GM12864 (cell line): ENCODE results near the gene TAS1R1.

Experiments
- DNase-seq: peaks from one replicate; pipeline ENCODE4 v3.0.0-alpha.2; 2011; ENCODE audit warnings: low read depth
- H3K4me3 ChIP-seq: 2 replicates; pipeline ENCODE4 v1.5.1; 2011; ENCODE audit warnings: mild to moderate bottlenecking, low read depth, low read length, control low read depth
- TF ChIP-seq, protein P1 (sequence below): IDR thresholded peaks from 2 replicates; pipeline ENCODE4 v1.5.1; 2011; ENCODE audit warnings: low read depth, mild to moderate bottlenecking, moderate library complexity, low read length, control low read depth, inconsistent platforms; ENCODE audit errors: missing control alignments

Gene TAS1R1

DNA sequence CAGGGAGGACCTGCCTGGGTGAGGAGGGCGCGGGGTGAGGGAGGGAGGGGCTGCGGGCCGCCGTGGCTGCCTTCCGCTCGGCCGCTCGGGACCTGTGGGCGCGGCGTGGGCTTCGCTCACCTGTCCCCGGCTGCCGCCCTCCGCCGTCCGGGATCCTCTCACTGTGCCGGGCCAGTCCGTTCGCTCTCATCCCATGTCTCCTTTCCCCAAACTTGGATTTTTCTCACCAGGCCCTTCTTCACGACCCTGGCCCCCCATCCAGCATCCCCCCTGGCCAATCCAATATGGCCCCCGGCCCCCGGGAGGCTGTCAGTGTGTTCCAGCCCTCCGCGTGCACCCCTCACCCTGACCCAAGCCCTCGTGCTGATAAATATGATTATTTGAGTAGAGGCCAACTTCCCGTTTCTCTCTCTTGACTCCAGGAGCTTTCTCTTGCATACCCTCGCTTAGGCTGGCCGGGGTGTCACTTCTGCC, 25.0 kb downstream of the TAS1R1 start:
- DNase-seq, result no peak
- peak overlapping the region; percentile 77 for H3K4me3 ChIP-seq
- TF ChIP-seq, protein P1, sequence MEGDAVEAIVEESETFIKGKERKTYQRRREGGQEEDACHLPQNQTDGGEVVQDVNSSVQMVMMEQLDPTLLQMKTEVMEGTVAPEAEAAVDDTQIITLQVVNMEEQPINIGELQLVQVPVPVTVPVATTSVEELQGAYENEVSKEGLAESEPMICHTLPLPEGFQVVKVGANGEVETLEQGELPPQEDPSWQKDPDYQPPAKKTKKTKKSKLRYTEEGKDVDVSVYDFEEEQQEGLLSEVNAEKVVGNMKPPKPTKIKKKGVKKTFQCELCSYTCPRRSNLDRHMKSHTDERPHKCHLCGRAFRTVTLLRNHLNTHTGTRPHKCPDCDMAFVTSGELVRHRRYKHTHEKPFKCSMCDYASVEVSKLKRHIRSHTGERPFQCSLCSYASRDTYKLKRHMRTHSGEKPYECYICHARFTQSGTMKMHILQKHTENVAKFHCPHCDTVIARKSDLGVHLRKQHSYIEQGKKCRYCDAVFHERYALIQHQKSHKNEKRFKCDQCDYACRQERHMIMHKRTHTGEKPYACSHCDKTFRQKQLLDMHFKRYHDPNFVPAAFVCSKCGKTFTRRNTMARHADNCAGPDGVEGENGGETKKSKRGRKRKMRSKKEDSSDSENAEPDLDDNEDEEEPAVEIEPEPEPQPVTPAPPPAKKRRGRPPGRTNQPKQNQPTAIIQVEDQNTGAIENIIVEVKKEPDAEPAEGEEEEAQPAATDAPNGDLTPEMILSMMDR, result no peak

DNA sequence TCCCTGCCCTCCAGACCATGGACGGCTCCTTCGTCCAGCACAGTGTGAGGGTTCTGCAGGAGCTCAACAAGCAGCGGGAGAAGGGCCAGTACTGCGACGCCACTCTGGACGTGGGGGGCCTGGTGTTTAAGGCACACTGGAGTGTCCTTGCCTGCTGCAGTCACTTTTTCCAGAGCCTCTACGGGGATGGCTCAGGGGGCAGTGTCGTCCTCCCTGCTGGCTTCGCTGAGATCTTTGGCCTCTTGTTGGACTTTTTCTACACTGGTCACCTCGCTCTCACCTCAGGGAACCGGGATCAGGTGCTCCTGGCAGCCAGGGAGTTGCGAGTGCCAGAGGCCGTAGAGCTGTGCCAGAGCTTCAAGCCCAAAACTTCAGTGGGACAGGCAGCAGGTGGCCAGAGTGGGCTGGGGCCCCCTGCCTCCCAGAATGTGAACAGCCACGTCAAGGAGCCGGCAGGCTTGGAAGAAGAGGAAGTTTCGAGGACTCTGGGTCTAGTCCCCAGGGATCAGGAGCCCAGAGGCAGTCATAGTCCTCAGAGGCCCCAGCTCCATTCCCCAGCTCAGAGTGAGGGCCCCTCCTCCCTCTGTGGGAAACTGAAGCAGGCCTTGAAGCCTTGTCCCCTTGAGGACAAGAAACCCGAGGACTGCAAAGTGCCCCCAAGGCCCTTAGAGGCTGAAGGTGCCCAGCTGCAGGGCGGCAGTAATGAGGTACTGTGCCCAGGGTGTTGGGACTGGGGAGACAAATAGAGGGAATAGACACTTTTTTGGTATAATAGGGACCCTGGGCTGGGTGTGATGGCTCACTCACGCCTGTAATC, 25.7 kb downstream of the TAS1R1 start:
- no peak for DNase-seq
- peak overlapping the region; percentile 77 for H3K4me3 ChIP-seq
- TF ChIP-seq, protein P1, result no peak

DNA sequence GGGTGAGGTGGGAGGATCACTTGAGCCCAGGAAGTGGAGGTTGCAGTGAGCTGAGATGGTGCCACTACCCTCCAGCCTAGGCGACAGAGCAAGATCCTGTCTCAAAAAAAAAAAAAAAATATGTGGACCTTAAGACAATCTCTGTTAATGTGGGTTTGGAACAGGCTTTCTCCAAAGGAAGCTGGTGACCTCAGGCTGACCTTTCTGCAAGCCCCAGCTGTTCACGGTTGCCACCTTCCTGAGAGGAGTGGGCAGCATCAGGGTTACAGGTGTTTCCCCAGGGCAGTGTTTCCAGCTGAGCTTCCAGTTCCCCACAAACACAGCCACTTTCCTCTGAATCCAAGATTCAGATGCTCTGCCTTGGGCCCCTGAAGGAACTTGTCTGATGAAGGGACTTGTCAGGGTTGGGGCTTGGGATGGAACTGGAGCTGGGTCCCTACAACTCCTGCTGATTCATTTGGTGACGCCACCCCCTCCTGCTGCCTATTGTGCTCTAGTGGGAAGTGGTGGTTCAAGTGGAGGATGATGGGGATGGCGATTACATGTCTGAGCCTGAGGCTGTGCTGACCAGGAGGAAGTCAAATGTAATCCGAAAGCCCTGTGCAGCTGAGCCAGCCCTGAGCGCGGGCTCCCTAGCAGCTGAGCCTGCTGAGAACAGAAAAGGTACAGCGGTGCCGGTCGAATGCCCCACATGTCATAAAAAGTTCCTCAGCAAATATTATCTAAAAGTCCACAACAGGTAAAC, 26.6 kb downstream of the TAS1R1 start:
- no peak overlapping the region; the same call in 1 of the 2 replicates for H3K4me3 ChIP-seq
- no peak for DNase-seq
- TF ChIP-seq, protein P1, result no peak

DNA sequence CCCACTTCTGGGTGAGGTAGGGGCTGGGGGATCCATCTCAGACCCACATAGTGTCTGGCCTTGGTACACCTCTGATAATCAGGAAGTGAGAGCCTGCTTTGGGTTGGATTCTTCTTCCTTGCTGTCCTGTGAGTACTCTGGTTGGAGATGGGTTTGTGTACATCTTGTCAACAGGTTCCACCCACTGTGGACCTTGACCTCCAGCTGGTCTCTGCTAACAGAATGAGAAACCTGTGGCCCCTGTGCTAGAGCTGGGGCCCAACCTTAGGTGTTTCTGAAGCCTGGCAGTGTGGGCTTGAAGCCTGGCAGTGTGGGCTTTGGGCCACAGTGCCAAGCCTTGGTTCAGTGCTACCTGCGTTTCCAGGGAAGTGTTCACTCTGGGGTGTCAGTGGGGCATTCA, 27.3 kb downstream of the TAS1R1 start:
- H3K4me3 ChIP-seq, result no peak overlapping the region
- TF ChIP-seq, protein P1, result no peak
- no peak for DNase-seq

DNA sequence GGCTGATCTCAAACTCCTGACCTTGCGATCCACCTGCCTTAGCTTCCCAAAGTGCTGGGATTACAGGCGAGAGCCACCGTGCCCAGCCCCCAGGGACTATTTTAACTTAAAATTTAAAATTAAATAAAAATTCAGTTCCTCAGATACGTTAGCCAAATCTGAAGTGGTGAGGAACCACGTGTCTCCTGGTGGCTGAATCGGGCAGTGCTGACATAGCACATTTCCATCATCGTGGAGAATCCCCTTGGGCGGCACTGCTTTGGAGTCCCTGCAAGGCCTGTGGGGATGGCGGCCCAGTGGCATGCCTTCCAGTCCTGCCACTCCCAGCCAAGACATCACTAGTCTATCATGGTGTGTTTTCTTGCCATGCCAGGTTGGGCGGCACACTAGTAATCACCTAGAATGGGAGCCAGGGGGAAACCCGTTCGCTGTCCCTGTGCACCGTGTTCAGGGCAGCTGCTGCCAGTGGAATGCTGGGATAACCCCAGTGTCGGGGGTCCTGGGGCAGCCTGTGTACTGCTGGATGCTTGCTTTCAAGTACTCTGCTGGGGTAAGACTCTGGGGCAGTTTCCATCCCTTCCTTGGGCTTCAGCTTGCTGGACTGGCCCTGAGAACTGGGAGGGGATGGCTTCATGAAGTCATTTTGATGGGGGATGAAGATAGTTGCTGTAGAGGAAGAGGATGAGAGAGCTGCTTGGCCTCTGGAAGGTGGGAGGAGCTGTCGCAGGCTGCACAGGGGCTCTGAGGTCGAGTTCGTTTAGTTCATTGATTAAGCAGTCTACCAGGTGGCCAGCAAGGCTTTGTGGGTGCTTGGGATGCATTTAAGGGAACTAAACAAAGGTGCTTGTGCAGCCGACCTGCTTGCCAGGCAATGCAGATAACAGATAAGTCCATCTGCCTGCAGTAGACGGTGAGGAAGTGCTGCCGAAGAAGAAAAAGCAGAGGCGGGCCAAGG, 29.3 kb downstream of the TAS1R1 start:
- H3K4me3 ChIP-seq, result no peak overlapping the region
- DNase-seq, result no peak
- TF ChIP-seq, protein P1, result peak; percentile 10

DNA sequence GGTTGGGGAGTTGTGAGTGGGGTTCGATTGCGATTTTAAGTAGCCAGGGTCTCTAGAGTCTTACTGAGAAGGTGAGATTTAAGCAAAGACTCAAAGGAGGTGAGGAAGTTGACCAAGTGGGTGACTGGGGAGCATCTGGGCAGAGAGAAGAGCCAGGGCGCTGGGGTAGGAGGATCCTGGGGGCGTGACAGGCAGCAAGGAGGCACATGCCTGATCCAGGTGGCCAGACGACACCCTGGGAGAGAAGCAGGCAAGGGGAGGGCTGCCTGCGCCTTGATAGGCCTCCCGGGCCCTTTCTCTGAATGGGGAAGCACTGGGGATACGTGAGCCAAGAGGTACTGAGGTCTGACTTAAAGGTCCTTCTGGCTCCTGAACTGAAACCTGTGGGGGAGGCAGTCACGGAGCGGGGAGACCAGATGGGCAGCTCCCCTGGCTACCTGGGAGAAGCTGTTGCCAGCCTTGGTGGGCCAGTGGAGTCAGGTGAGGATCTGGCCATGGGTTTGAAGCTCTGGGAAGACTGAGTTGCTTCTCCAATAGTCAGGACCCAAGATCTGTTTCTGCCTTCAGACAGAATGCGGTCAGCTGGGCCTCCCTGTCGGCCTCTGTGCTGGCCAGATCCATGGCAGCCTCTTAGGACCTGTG, 30.1 kb downstream of the TAS1R1 start:
- TF ChIP-seq, protein P1, result no peak
- no peak for DNase-seq
- no peak overlapping the region for H3K4me3 ChIP-seq
